Endothelial cell of coronary artery (primary cell): ENCODE results near the gene PDX1. TPM values are rescaled to one million over a fixed set of nuclear protein-coding genes. Genes with fewer than 3 reads are reported as not detected.

Experiments
- total RNA-seq: library from RNA; depleted of rRNA; stranded (reverse); fragments of >200 nt; gene quantifications from 2 replicates; pipeline ENCODE4 v1.2.3, GENCODE V29; 2014

Gene PDX1
- not detected in 2 replicates for total RNA-seq

GRCh38 chr13:27919934-27920676 lies at the start of gene PDX1:
PDX1 (plus strand) TSS chr13:27920000; CDS start chr13:27920139, 139 bp downstream.

GRCh38 chr13:27969082-27969865 lies 49.5 kb downstream of the PDX1 start, which contains the start of gene CDX2:
CDX2 (minus strand) TSS chr13:27969315; CDS start chr13:27969006, 309 bp downstream.

Other genes with a start within 250 kb of the PDX1 start
- not detected in 2 replicates for gene GSX1, start 127.5 kb upstream of the PDX1 start, total RNA-seq
- gene CDX2, start 49.3 kb downstream of the PDX1 start, total RNA-seq = not detected in 2 replicates
- gene URAD, start 68.7 kb downstream of the PDX1 start, total RNA-seq = not detected in 2 replicates
- gene FLT3, start 180.6 kb downstream of the PDX1 start, total RNA-seq = not detected in 2 replicates
- gene PAN3, start 218.5 kb downstream of the PDX1 start, total RNA-seq = 15.1 and 16.0 TPM in 2 replicates